ENCODE data around the gene CTSA.

CTSA gene

DNA sequence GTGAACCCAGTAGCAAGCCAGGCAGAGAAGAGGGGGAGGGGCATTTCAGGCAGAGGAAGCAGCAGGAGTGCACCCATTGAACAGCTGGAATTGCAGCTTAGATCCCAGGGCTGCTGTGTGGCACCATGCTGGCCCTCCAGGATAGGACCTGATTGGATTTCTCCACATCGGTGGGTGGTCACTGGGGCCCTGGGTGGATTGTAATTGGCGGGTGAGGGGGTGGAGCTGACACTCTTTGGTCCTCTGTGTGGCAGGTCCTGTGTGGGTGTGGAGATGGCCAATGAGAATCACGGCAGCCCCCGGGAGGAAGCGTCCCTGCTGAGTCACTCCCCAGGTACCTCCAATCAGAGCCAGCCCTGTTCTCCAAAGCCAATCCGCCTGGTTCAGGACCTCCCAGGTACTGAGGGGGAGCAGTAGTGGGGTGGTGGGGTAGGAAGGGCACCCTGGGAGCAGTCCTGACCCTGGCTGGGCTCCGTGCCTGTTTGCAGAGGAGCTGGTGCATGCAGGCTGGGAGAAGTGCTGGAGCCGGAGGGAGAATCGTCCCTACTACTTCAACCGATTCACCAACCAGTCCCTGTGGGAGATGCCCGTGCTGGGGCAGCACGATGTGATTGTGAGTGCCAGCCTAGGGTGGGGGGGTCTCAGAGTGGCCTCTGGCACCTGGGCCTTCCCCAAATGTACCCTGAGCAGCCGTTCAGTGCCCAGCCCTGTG, 47.7 kb downstream of the CTSA start:
- no peak for DNase-seq (ENCODE audit: low spot score)

DNA sequence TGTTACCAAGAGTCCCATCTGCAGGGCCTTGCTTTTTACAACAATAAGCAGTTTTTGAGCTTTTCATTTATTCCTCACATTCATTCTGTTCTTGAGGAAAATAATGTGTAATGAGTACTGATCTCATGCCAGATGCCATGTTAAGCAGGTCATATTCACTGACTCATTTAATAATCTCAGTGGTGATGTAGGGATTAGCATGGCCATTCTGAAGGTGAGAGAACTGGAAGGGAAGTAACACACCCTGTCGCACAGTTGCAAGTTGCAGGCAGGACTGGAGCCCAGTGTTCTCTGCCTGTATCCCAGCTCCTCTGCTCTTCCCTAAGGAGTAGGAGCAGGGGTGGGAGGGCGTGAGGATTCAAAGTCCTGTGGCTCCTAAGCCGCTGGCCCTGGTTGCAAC, 48.9 kb downstream of the CTSA start:
- no peak for DNase-seq (ENCODE audit: low spot score)

DNA sequence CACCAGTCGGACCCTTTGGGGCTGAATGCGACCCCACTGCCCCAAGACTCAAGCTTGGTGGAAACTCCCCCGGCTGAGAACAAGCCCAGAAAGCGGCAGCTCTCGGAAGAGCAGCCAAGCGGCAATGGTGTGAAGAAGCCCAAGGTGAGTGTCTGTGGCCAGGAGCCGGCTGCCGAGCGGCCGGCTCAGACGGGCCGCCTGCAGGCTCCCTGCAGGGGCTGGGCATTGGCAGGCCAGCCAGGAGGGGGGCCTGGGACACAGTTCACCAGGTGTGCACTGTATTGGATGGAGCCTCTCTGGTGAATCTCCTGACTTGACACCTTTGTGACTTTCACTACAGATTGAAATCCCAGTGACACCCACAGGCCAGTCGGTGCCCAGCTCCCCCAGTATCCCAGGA, 49.3 kb downstream of the CTSA start:
- DNase-seq (ENCODE audit: low spot score): no peak

DNA sequence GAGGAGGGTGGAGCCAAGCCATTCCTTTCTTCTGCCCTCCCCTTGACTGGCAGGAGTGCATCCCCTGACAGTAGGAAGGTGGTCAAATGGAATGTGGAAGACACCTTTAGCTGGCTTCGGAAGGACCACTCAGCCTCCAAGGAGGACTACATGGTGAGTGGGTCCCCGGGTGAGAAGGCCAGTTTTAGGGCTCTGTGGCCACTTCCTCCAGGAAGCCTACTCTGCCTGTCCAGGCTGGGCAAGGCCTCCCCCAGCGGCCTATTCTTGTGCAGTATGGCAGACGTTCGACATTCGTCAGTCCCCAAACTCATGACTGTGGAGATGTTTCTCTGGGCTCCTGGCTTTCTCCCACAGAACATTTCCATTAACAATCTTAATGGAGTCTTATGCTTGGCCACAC, 52.5 kb downstream of the CTSA start:
- no peak for DNase-seq (ENCODE audit: low spot score)

DNA sequence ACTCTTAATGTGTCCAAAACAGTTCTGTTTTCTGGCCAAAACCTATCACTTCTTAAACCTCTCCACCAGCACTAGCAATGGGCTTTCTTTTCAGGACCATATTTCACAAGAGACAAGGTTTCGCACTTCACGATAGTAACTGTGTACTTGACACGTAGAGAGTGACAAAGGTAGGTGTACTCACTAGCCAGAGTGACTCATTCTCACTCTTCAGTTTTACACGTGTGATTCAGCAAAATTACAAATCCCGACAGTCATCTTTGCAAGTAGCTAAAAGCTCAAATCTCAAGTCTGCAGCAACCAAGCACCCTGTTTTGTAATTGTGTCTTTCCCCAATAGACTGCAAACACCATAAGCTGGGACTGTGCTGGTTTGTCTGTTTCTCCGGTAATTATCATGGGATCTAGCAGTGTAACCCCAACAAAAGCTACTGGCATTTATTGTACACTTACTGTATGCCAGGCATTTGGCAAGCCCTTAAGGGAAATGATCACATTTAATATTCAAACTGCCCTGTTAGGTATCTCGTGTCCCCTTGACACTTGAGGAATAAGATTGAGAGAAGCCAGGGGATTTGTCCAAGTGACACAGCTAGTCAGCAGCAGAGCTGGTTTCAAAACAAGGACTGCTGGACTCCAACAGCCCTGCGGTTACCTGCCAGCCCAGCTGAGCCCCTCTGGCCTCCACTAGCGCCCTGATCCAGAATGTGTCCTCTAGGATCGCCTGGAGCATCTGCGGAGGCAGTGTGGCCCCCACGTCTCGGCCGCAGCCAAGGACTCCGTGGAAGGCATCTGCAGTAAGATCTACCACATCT, 53.2 kb downstream of the CTSA start:
- DNase-seq (ENCODE audit: low spot score): no peak

DNA sequence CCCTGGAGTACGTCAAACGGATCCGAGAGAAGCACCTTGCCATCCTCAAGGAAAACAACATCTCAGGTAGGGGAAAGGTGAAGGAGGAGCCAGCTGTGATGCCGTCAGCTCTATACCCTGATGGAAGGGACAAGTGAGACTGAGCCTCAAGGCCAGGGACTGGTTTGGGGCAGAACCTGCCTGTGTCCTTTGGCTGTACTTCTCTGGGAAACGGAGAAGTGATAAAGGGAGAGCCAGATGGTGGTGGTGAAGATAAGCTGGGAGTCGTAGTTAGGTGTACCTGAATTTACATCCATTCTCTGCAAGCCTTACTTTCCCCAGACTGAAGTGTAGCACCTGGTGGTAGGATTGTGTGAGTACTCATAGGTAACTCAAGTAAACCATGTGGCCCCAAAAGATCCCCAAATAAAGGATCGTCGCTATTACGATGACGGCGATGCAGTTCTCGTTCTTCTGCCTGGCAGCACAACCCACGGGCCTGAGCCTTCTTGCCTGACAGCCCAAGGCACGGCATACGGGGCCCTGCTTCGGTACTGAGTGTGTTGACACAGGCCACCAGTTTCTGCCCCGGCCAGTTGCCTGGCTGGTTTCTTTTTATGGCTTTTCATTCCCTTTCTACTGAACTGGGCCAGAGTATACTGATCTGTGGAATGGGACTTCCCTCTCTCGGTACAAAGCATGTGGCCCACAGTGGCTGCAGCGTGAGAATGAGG, 54.0 kb downstream of the CTSA start:
- DNase-seq (ENCODE audit: low spot score): no peak

DNA sequence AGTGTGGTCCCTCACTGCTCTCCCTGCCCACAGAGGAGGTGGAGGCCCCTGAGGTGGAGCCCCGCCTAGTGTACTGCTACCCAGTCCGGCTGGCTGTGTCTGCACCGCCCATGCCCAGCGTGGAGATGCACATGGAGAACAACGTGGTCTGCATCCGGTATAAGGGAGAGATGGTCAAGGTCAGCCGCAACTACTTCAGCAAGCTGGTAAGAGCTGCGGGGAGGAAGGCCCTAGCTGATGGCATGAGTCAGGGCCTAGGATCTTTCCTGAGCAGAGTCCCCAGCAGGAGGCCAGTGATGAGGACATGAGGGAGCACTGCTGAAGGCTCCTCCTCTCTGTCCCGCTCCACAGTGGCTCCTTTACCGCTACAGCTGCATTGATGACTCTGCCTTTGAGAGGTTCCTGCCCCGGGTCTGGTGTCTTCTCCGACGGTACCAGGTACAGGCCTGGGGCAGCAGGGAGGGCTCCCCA, 54.6 kb downstream of the CTSA start:
- no peak for DNase-seq (ENCODE audit: low spot score)

DNA sequence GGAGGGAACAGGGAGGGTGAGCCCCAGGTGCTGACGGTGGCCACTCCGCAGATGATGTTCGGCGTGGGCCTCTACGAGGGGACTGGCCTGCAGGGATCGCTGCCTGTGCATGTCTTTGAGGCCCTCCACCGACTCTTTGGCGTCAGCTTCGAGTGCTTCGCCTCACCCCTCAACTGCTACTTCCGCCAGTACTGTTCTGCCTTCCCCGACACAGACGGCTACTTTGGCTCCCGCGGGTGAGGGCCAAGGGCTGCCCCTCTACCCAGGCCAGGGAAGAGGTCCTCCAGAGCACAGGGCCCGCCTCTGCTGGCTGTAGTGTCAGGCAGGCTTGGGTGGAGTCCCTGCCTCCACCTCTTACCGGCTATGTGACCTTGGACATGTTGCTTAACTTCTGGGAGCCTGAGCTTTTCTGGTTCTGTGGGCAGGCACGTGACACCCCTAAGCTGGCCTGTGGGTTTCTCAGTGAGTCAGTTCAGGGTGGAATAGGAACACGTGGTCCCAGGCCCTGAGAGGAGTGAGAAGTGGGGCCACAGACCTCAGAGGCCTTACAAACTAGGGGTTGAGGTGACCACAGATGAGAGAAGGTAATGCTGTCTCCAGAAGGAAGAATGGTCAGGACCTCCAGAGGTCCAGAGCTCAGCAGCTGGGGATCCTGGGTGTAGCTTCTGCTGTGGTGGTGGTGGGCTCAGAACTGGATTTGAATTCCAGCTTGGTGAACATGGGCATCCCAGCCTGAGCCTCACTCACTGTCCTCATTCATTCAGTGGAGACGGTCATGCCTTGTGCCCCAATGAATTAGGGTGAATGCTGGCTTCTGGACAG, 55.2 kb downstream of the CTSA start:
- DNase-seq (ENCODE audit: low spot score): no peak

DNA sequence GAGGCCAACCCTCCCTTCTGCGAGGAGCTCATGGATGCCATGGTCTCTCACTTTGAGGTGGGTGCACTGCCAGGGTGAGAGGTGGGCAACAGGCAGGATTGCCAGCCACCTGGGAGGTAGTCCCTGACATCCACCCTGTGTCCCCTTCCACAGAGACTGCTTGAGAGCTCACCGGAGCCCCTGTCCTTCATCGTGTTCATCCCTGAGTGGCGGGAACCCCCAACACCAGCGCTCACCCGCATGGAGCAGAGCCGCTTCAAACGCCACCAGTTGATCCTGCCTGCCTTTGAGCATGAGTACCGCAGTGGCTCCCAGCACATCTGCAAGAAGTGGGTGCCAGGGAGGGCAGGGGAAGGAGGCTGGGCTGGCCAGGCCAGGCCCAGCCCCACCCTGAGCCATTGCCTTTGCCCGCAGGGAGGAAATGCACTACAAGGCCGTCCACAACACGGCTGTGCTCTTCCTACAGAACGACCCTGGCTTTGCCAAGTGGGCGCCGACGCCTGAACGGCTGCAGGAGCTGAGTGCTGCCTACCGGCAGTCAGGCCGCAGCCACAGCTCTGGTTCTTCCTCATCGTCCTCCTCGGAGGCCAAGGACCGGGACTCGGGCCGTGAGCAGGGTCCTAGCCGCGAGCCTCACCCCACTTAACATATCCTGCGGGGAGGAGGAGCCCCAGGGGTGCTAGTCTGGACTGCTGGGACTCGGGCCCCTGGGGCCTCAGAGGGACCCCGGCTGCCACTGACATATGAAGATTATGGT, 56.2 kb downstream of the CTSA start:
- no peak for DNase-seq (ENCODE audit: low spot score)

DNA sequence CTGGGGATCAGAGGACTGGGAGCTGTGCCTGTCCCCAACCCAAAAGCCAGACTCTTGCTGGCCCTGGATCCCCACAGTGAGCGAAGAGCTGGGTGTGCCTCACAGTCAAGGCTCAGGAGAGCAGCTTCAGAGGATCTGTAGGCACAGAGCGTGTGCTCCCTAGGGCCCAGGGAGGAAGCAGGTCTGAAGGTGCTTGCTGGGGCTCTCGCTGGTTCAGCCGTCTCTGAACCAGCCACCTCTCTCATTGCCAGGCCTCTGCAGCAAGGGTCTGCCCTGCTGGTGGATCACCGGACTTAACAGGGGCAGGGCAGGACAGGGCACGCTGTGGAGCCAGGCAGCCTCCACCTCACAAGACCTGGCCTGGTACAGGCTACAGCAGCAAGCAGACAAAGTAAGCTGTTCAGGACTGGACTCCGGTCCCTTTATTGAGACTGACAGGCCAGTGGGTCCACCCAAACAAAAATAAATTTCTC, 57.2 kb downstream of the CTSA start:
- no peak for DNase-seq (ENCODE audit: low spot score)

Data from SK-N-DZ (cell line).